Stimulated activated CD8-positive, alpha-beta memory T cell treated with anti-CD3 and anti-CD28 coated beads, Interleukin-12 subunit alpha, Interleukin-12 subunit beta, amount 100 ng/mL, for 4 hours (primary cell): ENCODE results near the gene ACTG1.

Source experiments
- DNase-seq: peaks from one replicate; pipeline ENCODE4 v3.0.0-alpha.2; 2020; ENCODE audit warnings: low read depth

ACTG1 gene

DNA sequence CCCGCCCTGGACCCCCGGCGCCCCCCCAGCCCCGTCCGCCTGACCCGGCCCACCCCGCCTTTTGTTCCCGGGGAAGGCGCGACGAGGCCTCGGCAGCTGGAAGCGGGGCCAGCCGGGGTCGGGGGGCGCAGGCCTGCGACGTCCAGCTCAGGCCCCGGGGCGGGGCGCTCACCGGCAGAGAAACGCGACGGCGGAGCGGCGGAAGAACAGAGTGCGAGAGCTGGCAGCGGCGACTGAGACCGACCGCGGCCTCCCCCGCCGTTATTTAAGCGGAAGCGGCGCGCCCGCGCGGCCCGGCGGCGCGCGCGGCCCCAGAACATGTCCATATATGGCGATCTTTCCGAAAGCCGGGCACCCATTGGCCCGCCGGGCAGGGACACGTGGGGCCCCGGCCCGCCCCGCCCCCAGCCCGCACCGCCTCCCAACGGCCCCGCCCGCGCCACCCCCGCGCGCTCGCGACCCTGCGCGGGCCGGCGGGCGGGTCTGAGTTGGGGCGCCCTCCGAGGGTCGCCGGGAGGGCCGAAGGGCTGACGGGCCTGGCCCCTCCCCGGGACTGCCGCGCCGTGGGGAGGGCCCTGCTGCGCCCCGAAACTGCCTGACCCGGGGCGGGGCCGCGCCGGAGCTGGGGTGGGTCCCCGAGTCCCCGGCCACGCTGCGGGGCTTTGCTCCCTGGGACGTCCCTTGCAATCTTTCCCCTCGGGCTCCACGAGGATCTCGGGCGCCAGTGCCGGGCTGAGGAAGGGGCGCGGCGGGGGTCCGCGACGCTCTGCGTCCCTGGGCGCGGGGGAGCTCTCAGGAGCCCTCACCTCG is at the start of gene ACTG1:
ACTG1 (minus strand) TSS at position 238 of the 810 bp plus-strand sequence. CDS start 445 bp downstream, outside the sequence.
- DNase-seq: peak; percentile 87

GRCh38 chr17:81561494-81561885 is 48.9 kb upstream of the ACTG1 start:
- DNase-seq: no peak

GRCh38 chr17:81558941-81559806 is 46.6 kb upstream of the ACTG1 start:
- no peak for DNase-seq

GRCh38 chr17:81558115-81558468 is 45.5 kb upstream of the ACTG1 start:
- no peak for DNase-seq

GRCh38 chr17:81557276-81558114 is 44.9 kb upstream of the ACTG1 start:
- DNase-seq: no peak

GRCh38 chr17:81556863-81557262 is 44.3 kb upstream of the ACTG1 start:
- DNase-seq: no peak

DNA sequence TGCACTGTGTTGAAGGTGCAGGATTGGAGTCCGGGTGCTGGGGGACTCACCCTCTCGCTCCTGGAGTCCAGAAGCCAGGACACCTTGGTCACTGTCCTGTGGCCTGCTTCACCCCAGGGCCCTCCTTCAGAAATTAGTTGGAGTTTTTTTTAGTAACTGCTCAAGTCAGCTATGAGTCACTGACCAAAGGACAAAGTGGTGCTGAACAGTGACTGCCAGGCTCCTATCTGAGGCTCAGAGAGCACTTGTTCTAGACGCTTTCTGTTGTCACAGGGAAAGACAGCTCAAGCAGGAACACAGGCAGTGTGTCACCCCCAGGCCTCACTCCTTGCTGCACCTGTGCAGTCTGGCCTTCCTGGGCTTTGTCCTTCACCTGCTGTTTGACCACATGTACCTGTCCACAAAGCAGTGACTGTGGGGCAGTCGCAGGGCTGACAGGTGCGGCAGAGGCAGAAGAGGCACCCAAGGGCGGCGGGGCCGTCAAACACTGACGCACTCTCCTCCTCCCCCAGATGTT is 43.6 kb upstream of the ACTG1 start:
- no peak for DNase-seq

DNA sequence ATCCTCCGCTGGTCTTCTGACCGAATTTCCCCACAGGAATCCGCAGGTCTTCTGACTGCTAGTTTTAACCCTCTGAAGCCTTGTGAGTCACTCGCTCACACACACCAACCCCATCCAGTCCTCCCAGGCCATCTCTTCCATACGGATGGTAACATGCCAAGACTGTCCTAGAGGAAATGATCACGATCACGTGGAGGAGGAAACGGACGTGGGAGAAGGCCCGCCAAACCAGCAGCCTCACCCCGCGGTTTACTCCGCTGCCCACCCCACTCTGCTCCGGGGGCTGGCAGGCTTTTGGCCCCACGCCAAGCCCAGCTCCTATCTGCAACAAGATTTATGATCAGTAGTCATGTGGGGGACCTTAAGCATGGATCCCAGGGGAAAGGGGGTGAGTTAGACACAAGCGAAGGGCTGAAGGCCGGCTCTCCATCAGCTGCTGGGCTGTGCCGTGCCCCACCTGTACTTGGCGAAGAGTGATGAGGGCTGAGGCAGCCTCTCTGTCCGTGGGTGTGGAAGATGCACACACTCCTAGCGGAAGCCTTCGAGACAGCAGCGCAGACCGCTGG is 41.1 kb upstream of the ACTG1 start:
- peak; percentile 18 for DNase-seq

DNA sequence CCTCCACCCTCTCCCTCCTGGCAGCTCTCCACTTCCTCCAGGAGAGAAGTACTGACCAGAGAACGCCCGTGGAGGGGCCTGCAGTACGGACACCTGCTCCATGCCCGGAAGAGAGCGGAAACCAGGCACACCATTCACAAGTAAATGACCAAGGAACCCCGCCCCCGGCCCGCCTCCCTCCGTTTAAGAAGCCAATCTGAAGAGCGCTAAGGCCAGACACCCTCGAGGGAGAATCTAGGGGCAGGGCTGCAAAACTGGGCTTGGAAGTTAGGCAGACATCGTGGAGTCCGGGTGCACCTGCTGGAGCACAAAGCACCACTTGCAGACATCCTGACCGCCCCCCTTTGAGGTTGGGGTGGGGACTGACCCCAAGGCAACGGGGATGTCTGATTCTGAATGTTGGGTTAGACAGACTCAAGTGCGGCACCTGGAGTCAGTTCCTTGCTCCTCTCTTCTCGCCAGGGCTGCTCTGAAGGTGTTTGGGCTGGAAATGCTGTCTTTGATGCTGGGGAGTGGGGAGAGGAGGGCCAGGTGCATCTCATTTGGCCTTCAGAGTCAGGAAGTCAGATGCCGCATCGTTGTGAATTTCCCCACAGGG is 40.5 kb upstream of the ACTG1 start:
- peak; percentile 59 for DNase-seq

DNA sequence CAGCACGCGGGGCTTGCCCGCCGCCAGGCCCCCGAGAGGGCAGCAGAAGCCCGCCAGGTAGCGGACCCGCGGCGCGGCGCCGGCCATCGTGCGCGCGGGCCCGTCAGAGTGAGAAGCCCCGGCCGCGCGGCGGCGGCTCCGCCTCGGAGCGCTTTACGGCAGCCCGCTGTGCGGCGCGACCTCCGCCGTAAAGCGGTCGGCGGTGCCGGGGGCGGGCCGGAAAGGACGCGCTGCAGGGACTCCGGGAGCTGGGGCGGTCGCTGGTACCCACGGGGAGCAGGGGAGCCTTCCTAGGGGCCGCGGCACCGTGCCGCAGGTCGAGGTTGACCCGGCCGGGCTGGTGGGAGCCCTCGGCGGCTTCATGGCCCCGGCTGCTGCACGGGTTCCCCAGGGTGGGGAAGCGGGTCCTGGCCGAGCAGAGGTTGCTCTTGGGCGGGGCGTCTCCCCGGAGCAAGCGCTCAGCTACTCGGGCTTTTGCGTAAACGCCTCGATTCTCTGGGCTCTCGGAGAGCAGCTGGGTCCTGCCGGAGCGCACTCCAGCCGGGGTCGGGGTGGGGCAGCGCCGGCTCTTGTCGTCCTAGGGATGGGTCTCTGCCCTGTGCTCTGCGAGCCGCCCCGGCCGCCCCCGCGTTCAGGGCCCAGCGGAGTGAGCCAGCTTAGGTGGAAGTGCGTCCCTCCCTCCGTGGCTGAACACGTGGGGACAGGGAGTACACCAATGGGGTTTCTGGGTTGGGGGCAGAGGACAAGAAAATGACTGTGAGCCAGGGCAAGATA is 39.8 kb upstream of the ACTG1 start, which contains the start of gene FAAP100:
FAAP100 (minus strand) TSS at position 110 of the 774 bp plus-strand sequence; CDS start at position 87, 23 bp downstream.
- peak; percentile 81 for DNase-seq

GRCh38 chr17:81551458-81552243 is 39.1 kb upstream of the ACTG1 start:
- DNase-seq: no peak

GRCh38 chr17:81550830-81551457 is 38.3 kb upstream of the ACTG1 start:
- no peak for DNase-seq

DNA sequence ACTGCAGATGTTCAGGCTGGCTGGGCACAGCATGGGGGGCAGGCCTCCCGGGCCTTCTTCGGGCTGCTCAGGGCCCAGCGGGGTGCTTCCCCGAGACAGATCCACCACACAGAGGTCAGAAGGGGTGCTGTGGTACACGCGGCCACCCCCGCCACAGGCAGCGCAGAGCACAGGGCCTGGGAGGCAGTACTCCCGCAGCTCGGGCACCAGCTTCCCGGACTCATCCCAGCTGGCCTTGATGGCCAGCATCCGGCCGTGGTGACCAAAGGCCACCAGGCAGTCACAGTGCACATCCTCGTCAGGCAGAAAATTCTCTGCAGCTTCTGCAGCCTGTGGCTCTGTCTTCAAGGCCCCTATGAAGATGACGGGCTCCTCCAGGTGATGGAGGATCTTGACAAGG is 37.7 kb upstream of the ACTG1 start:
- no peak for DNase-seq

- DNase-seq: no peak
These were observed 37.2 kb upstream of the ACTG1 start for GRCh38 chr17:81549826-81550225.

- DNase-seq: no peak
These were observed 36.5 kb upstream of the ACTG1 start for GRCh38 chr17:81549031-81549557.

- DNase-seq: no peak
These were observed 35.0 kb upstream of the ACTG1 start for GRCh38 chr17:81547614-81547982.

- no peak for DNase-seq
These were observed 34.5 kb upstream of the ACTG1 start for GRCh38 chr17:81546906-81547613.
